ENCODE data around the gene ZNF543.

DNA sequence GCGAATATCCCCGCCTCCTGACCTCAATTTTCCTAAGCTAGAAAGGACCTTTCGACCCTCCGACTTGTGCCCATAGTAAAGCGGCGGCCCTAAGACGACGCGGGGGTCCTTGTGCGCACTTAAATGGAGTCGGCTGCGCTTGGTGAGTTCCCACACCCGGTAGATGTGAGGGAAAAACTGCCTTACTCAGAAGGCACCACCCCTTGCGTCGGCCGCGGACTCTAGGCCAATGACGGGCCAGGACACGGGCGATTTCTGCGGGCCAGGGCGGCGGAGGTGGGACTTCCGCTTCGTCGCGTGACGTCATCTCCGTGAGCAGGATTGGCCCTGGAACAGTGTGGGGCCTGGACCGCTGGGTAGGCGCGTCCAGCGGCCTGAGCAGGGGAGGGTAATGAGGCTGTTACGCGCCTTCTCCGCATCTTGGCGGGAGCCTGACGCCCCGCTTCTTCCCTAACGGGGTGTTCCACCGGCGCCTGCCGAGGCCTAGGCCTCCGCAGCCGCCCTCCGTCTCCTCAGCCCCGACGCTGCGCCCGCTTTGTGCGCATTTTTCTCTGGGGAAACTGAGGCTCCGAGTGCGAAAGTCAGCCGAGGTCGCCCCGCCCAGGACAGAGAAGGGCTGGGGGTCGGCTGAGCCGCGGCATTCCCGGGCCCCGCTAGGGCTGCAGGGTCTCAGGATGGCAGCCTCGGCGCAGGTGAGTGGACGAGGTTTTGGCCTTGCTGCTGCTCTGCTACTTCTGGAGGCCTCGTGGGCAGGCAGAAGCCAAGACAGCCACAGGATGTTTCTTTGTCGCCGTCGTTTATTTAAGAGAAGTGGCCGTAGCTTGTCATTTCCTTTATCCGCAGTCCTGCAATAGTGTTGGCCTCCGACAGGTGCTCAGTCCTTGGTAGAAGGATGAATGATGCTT is at the start of gene ZNF543:
- TF ChIP-seq, protein P1, sequence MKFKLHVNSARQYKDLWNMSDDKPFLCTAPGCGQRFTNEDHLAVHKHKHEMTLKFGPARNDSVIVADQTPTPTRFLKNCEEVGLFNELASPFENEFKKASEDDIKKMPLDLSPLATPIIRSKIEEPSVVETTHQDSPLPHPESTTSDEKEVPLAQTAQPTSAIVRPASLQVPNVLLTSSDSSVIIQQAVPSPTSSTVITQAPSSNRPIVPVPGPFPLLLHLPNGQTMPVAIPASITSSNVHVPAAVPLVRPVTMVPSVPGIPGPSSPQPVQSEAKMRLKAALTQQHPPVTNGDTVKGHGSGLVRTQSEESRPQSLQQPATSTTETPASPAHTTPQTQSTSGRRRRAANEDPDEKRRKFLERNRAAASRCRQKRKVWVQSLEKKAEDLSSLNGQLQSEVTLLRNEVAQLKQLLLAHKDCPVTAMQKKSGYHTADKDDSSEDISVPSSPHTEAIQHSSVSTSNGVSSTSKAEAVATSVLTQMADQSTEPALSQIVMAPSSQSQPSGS (IDR thresholded peaks at IDR 0.05; ENCODE audit: low read length) = peak; percentile 39; the same call in 1 of the 2 replicates
- no peak for TF ChIP-seq EZH2 (IDR thresholded peaks at IDR 0.05; ENCODE audit: low read depth, low read length, severe bottlenecking)
- peak; percentile 89 for TF ChIP-seq POLR2AphosphoS5 (IDR thresholded peaks at IDR 0.05; ENCODE audit: low read depth, low read length)

Measured in H1 (cell line).